Measurements from ENCODE around the gene CEP192. TPM values are rescaled to one million over a fixed set of nuclear protein-coding genes. Genes with fewer than 3 reads are reported as not detected.

The CEP192 gene
- total and polyA plus RNA-seq, 3 donors from 2014 or later: 34.1 to 77.3 (median 61.2) TPM

GRCh38 chr18:13138420-13139139 lies 147.4 kb downstream of the CEP192 start:
- intact Hi-C loops (cut with DNase I; ENCODE audit: low total_unique reads): no loop called here
- WGBS, 2 donors: 72 to 76% methylated on average over 20 to 21 of the region's 21 CpGs
- Histone ChIP-seq H3K36me3 (ENCODE audit: low read depth, missing control alignments) (no peaks in the 10 kb centered on the region), H3K27me3 (no peaks in the 10 kb centered on the region), H3K4me1 (peaks cover 8% of the 10 kb centered on the region), H3K27ac (no peak overlapping the region), H3K9me3 (no peaks in the 10 kb centered on the region), H3K4me3 (peak overlapping the region; percentile 65 to 67)
- DNase-seq: no peak
- TF ChIP-seq CTCF (IDR thresholded peaks at IDR 0.05) (no peak), POLR2A (IDR thresholded peaks at IDR 0.05) (no peak)

- DNase-seq: no peak
- Histone ChIP-seq H3K9me3 (no peaks in the 10 kb centered on the region), H3K4me1 (peaks cover 8% of the 10 kb centered on the region), H3K36me3 (ENCODE audit: low read depth, missing control alignments) (no peaks in the 10 kb centered on the region), H3K27ac (no peak overlapping the region), H3K4me3 (no peak overlapping the region), H3K27me3 (no peaks in the 10 kb centered on the region)
- intact Hi-C loops (cut with DNase I; ENCODE audit: low total_unique reads): no loop called here
- TF ChIP-seq POLR2A (IDR thresholded peaks at IDR 0.05): no peak
- TF ChIP-seq CTCF (IDR thresholded peaks at IDR 0.05): no peak
- 80 to 85% methylated on average over 9 to 12 of the region's 12 CpGs for WGBS, 2 donors
These were observed 148.8 kb downstream of the CEP192 start for GRCh38 chr18:13139885-13140450.

- Histone ChIP-seq H3K9me3 (no peaks in the 10 kb centered on the region), H3K27me3 (no peaks in the 10 kb centered on the region), H3K4me3 (no peak overlapping the region), H3K27ac (no peak overlapping the region), H3K4me1 (peaks cover 8% of the 10 kb centered on the region), H3K36me3 (ENCODE audit: low read depth, missing control alignments) (no peaks in the 10 kb centered on the region)
- intact Hi-C loops (cut with DNase I; ENCODE audit: low total_unique reads): no loop called here
- DNase-seq: no peak
- WGBS, 2 donors: 84 to 88% methylated on average over 6 of the region's 6 CpGs
- TF ChIP-seq POLR2A (IDR thresholded peaks at IDR 0.05) (no peak), CTCF (IDR thresholded peaks at IDR 0.05) (no peak)
These were observed 150.0 kb downstream of the CEP192 start for GRCh38 chr18:13141209-13141608.

- Histone ChIP-seq H3K4me3 (no peak overlapping the region), H3K9me3 (no peaks in the 10 kb centered on the region), H3K27me3 (no peaks in the 10 kb centered on the region), H3K4me1 (no peaks in the 10 kb centered on the region), H3K36me3 (ENCODE audit: low read depth, missing control alignments) (no peaks in the 10 kb centered on the region), H3K27ac (no peak overlapping the region)
- TF ChIP-seq CTCF (IDR thresholded peaks at IDR 0.05) (no peak), POLR2A (IDR thresholded peaks at IDR 0.05) (no peak)
- intact Hi-C loops (cut with DNase I; ENCODE audit: low total_unique reads): no loop called here
- no peak for DNase-seq
- WGBS, 2 donors: 89 to 95% methylated on average over 4 of the region's 4 CpGs
These were observed 154.6 kb downstream of the CEP192 start for GRCh38 chr18:13145636-13146190.

All from testis (tissue), 3 donors.